Endometrial microvascular endothelial cells (primary cell): ENCODE data around the gene ANKLE2. TPM values are rescaled to one million over a fixed set of nuclear protein-coding genes. Genes with fewer than 3 reads are reported as not detected.

Experiments used
- total RNA-seq: library from RNA; depleted of rRNA; stranded (reverse); fragments of >200 nt; gene quantifications from one replicate; pipeline ENCODE4 v1.2.3, GENCODE V29; 2015; ENCODE audit errors: inconsistent ontology term

Gene ANKLE2
- total RNA-seq, 1 donor from 2014 or later = 70.0 TPM

Other genes starting within 250 kb of the ANKLE2 start
- not detected for gene LRCOL1, start 151.2 kb downstream of the ANKLE2 start, total RNA-seq
- not detected for gene P2RX2, start 143.1 kb downstream of the ANKLE2 start, total RNA-seq
- gene POLE, start 74.5 kb downstream of the ANKLE2 start, total RNA-seq = 59.4 TPM
- 31.8 TPM for gene PXMP2, start 74.2 kb downstream of the ANKLE2 start, total RNA-seq
- 59.4 TPM for gene PGAM5, start 51.0 kb downstream of the ANKLE2 start, total RNA-seq
- 46.2 TPM for gene GOLGA3, start 67.0 kb upstream of the ANKLE2 start, total RNA-seq
- 31.5 TPM for gene CHFR, start 125.8 kb upstream of the ANKLE2 start, total RNA-seq
- 2.4 TPM for gene ZNF605, start 194.5 kb upstream of the ANKLE2 start, total RNA-seq
- 9.6 TPM for gene ZNF26, start 224.5 kb upstream of the ANKLE2 start, total RNA-seq